ENCODE results near the gene EGFLAM.

EGFLAM gene

DNA sequence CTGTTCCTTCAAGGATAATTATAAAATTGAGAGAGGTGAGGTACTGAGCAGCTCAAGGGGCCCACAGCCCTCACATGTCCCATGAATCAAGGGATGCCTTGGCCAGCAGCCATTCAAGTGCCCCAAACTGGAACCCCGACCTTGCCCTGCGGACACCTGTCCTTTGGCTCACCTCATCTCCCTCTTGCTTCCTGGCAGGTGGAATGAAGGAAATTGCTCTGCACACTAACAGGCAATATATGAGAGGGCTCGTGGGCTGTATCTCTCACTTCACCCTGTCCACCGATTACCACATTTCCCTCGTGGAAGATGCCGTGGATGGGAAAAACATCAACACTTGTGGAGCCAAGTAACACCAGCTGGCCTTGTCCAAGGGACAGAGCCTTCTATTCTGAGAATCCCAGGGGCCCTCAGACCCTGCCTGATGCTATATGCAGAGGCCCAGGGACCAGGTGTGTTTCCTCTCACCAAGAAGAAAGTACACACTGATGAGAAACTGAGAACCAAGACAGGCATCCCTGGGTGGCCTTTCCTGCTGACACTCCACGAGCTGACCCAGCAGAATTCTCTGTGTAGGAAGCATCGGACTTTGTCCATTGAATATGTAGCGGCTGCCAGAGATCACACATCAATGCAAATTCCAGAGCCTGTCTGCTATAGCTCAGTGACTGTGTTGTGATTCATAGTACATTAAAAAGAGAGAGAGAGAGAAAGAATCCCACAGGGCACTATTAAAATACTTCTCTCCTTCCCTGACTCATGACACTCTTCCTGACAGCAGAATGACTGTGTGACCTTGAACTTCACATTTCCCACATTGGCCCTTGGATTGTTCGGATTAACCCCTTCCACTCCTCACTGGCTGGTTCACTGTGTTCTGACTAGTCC lies 205.5 kb downstream of the EGFLAM start:
- H3K9ac ChIP-seq (ENCODE audit: low read length): no peak overlapping the region
- no peak overlapping the region for H3K23ac ChIP-seq (ENCODE audit: low read length)
- no peak overlapping the region for H3K27ac ChIP-seq (ENCODE audit: low read depth, low read length)
- H4K12ac ChIP-seq (ENCODE audit: low read depth, low read length): no peak overlapping the region
- no peak overlapping the region for H3K18ac ChIP-seq (ENCODE audit: low read length)
- H3K27me3 ChIP-seq (ENCODE audit: insufficient read depth, low read length): no peaks in the 10 kb centered on the region
- DNase-seq: peak; percentile 18 to 33
- H4K91ac ChIP-seq (ENCODE audit: low read depth, low read length): no peak overlapping the region
- no peak overlapping the region for H3K14ac ChIP-seq (ENCODE audit: low read length)
- no peak overlapping the region for H3K4ac ChIP-seq (ENCODE audit: low read depth, low read length)
- H2BK5ac ChIP-seq (ENCODE audit: low read depth, low read length, poor library complexity): no peak overlapping the region
- H3K79me1 ChIP-seq (ENCODE audit: low read length): peaks cover 4% of the 10 kb centered on the region
- H4K8ac ChIP-seq (ENCODE audit: low read depth, low read length): no peak overlapping the region
- H2BK12ac ChIP-seq (ENCODE audit: low read length): no peak overlapping the region
- no peaks in the 10 kb centered on the region for H3K36me3 ChIP-seq (ENCODE audit: control insufficient read depth in 1 of 2, insufficient read depth in 2 of 2, low read length in 2 of 2)
- peaks cover 2% of the 10 kb centered on the region for H3K79me2 ChIP-seq (ENCODE audit: control insufficient read depth, insufficient read depth, low read length, poor library complexity)
- no peak overlapping the region for H2AK5ac ChIP-seq (ENCODE audit: low read length)
- WGBS (ENCODE audit: extremely low coverage, insufficient coverage, insufficient read length): no CpG with 5 or more reads among the region's 10 CpGs
- peaks cover 7 to 9% of the 10 kb centered on the region in 2 experiments for H3K4me1 ChIP-seq (ENCODE audit: control insufficient read depth in 1 of 2, insufficient read depth in 2 of 2, low read length in 2 of 2)
- no peak overlapping the region for H3K4me2 ChIP-seq (ENCODE audit: low read length)
- peaks cover 5% of the 10 kb centered on the region for H3K9me3 ChIP-seq (ENCODE audit: insufficient read depth, low read depth, low read length)
- H3K4me3 ChIP-seq (ENCODE audit: low read depth, low read length): no peak overlapping the region
- H2AFZ ChIP-seq (ENCODE audit: insufficient read depth, low read length, poor library complexity): no peak overlapping the region
- H2BK120ac ChIP-seq (ENCODE audit: insufficient read depth, low read length, poor library complexity): no peak overlapping the region

DNA sequence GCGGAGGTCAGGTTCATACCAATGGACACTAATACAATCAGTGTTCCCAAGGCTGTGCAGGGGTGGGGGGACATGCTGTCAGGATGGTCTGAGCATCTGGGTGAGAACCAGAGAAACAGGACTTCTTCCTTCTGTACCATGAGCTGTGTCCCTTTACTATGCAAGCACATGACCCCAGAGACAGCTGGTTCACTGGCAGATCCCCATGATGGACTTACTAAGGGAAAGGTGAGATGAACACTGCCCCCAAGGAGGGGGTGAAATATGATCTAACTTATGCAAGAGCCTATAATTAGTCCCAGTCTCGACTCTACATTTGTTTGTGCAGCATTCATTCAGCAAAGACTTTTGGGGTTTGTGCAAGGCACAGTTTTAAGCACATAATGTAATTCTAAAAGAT lies 206.7 kb downstream of the EGFLAM start:
- Histone ChIP-seq H3K79me2 (ENCODE audit: control insufficient read depth, insufficient read depth, low read length, poor library complexity) (peaks cover 2% of the 10 kb centered on the region), H4K12ac (ENCODE audit: low read depth, low read length) (no peak overlapping the region), H3K79me1 (ENCODE audit: low read length) (peaks cover 4% of the 10 kb centered on the region), H3K4me2 (ENCODE audit: low read length) (no peak overlapping the region), H3K4me1 (ENCODE audit: control insufficient read depth in 1 of 2, insufficient read depth in 2 of 2, low read length in 2 of 2) (peaks cover 7 to 9% of the 10 kb centered on the region in 2 experiments), H3K27ac (ENCODE audit: low read depth, low read length) (no peak overlapping the region), H2BK12ac (ENCODE audit: low read length) (no peak overlapping the region), H2BK120ac (ENCODE audit: insufficient read depth, low read length, poor library complexity) (no peak overlapping the region), H3K9ac (ENCODE audit: low read length) (no peak overlapping the region), H4K91ac (ENCODE audit: low read depth, low read length) (no peak overlapping the region), H3K14ac (ENCODE audit: low read length) (no peak overlapping the region), H4K8ac (ENCODE audit: low read depth, low read length) (no peak overlapping the region), H2BK5ac (ENCODE audit: low read depth, low read length, poor library complexity) (no peak overlapping the region), H2AK5ac (ENCODE audit: low read length) (no peak overlapping the region), H3K4me3 (ENCODE audit: low read depth, low read length) (no peak overlapping the region), H3K9me3 (ENCODE audit: insufficient read depth, low read depth, low read length) (peaks cover 4% of the 10 kb centered on the region), H3K4ac (ENCODE audit: low read depth, low read length) (no peak overlapping the region), H3K23ac (ENCODE audit: low read length) (no peak overlapping the region), H3K18ac (ENCODE audit: low read length) (no peak overlapping the region), H2AFZ (ENCODE audit: insufficient read depth, low read length, poor library complexity) (no peak overlapping the region), H3K27me3 (ENCODE audit: insufficient read depth, low read length) (no peaks in the 10 kb centered on the region), H3K36me3 (ENCODE audit: control insufficient read depth in 1 of 2, insufficient read depth in 2 of 2, low read length in 2 of 2) (no peaks in the 10 kb centered on the region)
- no peak for DNase-seq
- no CpG with 5 or more reads among the region's 2 CpGs for WGBS (ENCODE audit: extremely low coverage, insufficient coverage, insufficient read length)

GRCh38 chr5:38465702-38466423 lies 207.5 kb downstream of the EGFLAM start:
- Histone ChIP-seq H3K23ac (ENCODE audit: low read length) (no peak overlapping the region), H2AFZ (ENCODE audit: insufficient read depth, low read length, poor library complexity) (no peak overlapping the region), H3K36me3 (ENCODE audit: control insufficient read depth in 1 of 2, insufficient read depth in 2 of 2, low read length in 2 of 2) (no peaks in the 10 kb centered on the region), H3K9me3 (ENCODE audit: insufficient read depth, low read depth, low read length) (peaks cover 4% of the 10 kb centered on the region), H3K18ac (ENCODE audit: low read length) (no peak overlapping the region), H3K4ac (ENCODE audit: low read depth, low read length) (no peak overlapping the region), H2BK5ac (ENCODE audit: low read depth, low read length, poor library complexity) (no peak overlapping the region), H3K14ac (ENCODE audit: low read length) (no peak overlapping the region), H4K8ac (ENCODE audit: low read depth, low read length) (no peak overlapping the region), H3K9ac (ENCODE audit: low read length) (no peak overlapping the region), H2BK120ac (ENCODE audit: insufficient read depth, low read length, poor library complexity) (no peak overlapping the region), H4K12ac (ENCODE audit: low read depth, low read length) (no peak overlapping the region), H3K4me1 (ENCODE audit: control insufficient read depth in 1 of 2, insufficient read depth in 2 of 2, low read length in 2 of 2) (peaks cover 7 to 9% of the 10 kb centered on the region in 2 experiments), H2AK5ac (ENCODE audit: low read length) (no peak overlapping the region), H3K4me3 (ENCODE audit: low read depth, low read length) (no peak overlapping the region), H3K4me2 (ENCODE audit: low read length) (no peak overlapping the region), H4K91ac (ENCODE audit: low read depth, low read length) (no peak overlapping the region), H3K27me3 (ENCODE audit: insufficient read depth, low read length) (no peaks in the 10 kb centered on the region), H2BK12ac (ENCODE audit: low read length) (no peak overlapping the region), H3K79me2 (ENCODE audit: control insufficient read depth, insufficient read depth, low read length, poor library complexity) (peaks cover 2% of the 10 kb centered on the region), H3K79me1 (ENCODE audit: low read length) (peaks cover 4% of the 10 kb centered on the region), H3K27ac (ENCODE audit: low read depth, low read length) (no peak overlapping the region)
- WGBS (ENCODE audit: extremely low coverage, insufficient coverage, insufficient read length): no CpG with 5 or more reads among the region's 9 CpGs
- DNase-seq: no peak

DNA sequence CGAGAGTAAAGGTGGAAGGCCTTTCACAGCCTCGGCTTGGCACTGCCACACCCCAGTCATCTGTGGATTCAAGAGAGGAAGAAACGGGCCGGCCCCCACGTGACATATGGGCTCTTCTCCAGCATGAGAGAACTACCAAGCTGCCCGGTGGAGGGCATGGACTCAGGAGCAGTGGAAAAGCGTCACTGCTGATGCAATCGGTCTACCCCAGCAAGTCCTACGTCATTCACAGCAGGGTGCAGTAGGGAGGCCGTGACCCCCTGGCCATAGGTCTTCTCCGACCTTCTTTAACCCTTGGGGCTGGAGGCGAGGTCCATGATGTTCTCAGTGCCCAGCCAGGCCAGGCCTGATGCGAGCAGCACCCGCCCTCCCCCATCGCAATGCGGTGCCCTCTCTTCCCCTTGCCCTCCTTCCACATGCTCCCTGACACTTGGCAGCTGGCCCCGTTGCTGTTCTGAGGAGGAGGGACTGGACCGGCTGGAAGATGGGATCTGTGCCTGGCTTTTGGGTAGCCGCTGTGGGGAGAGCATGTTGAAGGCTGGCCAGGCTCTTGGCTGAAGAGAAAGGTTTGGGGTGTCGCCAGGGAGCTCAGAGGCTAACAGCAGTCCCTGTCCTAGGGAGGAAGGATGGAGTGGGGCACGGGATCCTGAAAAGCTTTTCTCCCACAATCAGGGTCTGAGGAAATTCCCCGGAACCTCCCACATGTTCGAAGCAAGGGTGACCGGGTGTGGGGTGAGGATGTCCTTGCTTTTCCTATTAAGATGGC lies 208.2 kb downstream of the EGFLAM start:
- Histone ChIP-seq H3K4me3 (ENCODE audit: low read depth, low read length) (no peak overlapping the region), H3K9ac (ENCODE audit: low read length) (no peak overlapping the region), H3K79me1 (ENCODE audit: low read length) (peaks cover 4% of the 10 kb centered on the region), H4K8ac (ENCODE audit: low read depth, low read length) (no peak overlapping the region), H3K27me3 (ENCODE audit: insufficient read depth, low read length) (no peaks in the 10 kb centered on the region), H3K36me3 (ENCODE audit: control insufficient read depth in 1 of 2, insufficient read depth in 2 of 2, low read length in 2 of 2) (no peaks in the 10 kb centered on the region), H3K4ac (ENCODE audit: low read depth, low read length) (no peak overlapping the region), H2AK5ac (ENCODE audit: low read length) (no peak overlapping the region), H2BK5ac (ENCODE audit: low read depth, low read length, poor library complexity) (no peak overlapping the region), H4K12ac (ENCODE audit: low read depth, low read length) (no peak overlapping the region), H3K14ac (ENCODE audit: low read length) (no peak overlapping the region), H3K23ac (ENCODE audit: low read length) (no peak overlapping the region), H3K18ac (ENCODE audit: low read length) (no peak overlapping the region), H4K91ac (ENCODE audit: low read depth, low read length) (no peak overlapping the region), H2AFZ (ENCODE audit: insufficient read depth, low read length, poor library complexity) (peak overlapping the region; percentile 50), H3K4me2 (ENCODE audit: low read length) (no peak overlapping the region), H2BK12ac (ENCODE audit: low read length) (no peak overlapping the region), H3K9me3 (ENCODE audit: insufficient read depth, low read depth, low read length) (peaks cover 4% of the 10 kb centered on the region), H3K27ac (ENCODE audit: low read depth, low read length) (no peak overlapping the region), H2BK120ac (ENCODE audit: insufficient read depth, low read length, poor library complexity) (no peak overlapping the region), H3K79me2 (ENCODE audit: control insufficient read depth, insufficient read depth, low read length, poor library complexity) (peaks cover 2% of the 10 kb centered on the region), H3K4me1 (ENCODE audit: control insufficient read depth in 1 of 2, insufficient read depth in 2 of 2, low read length in 2 of 2) (peaks cover 7 to 9% of the 10 kb centered on the region in 2 experiments)
- no CpG with 5 or more reads among the region's 24 CpGs for WGBS (ENCODE audit: extremely low coverage, insufficient coverage, insufficient read length)
- DNase-seq: no peak
